ENCODE results near the gene FGD6.

The FGD6 gene

DNA sequence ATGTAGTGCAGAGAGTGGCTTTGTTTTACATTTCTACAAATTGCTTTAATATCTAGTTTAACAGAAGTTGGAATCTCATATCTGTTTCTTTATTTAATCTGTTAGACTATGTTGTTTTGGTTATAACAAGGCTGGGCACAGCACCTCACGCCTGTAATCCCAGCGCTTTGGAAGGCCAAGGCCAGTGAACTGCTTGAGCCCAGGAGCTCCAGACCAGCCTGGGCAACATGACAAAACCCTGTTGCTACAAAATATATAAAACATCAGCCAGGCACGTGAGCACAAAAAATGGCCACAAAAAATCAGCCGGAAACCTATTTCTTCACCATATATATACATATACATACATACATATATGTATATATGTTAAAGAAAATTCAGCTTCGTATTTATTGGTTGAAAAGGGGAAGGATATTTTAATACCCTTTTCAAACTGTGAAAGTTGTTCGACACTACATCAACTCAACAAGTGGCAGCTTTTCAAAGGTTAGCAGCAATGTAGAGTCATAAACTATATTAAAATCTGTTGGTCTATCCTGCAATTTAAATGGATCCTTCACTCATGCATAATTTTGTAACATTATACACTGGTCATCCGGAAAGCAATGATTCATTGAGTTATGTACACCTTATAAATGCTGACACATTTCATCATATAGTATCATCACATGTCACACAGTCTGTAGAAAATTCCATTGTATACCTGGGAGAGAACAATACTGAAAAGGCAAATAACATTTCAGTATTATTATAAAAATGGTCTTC, 151.0 kb downstream of the FGD6 start:
- no peak overlapping the region for H3K4me3 ChIP-seq (ENCODE audit: low read depth, low read length)
- TF ChIP-seq, protein P1, sequence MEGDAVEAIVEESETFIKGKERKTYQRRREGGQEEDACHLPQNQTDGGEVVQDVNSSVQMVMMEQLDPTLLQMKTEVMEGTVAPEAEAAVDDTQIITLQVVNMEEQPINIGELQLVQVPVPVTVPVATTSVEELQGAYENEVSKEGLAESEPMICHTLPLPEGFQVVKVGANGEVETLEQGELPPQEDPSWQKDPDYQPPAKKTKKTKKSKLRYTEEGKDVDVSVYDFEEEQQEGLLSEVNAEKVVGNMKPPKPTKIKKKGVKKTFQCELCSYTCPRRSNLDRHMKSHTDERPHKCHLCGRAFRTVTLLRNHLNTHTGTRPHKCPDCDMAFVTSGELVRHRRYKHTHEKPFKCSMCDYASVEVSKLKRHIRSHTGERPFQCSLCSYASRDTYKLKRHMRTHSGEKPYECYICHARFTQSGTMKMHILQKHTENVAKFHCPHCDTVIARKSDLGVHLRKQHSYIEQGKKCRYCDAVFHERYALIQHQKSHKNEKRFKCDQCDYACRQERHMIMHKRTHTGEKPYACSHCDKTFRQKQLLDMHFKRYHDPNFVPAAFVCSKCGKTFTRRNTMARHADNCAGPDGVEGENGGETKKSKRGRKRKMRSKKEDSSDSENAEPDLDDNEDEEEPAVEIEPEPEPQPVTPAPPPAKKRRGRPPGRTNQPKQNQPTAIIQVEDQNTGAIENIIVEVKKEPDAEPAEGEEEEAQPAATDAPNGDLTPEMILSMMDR (IDR thresholded peaks at IDR 0.05; ENCODE audit: low read depth, low read length): no peak

- H3K4me3 ChIP-seq (ENCODE audit: low read depth, low read length): no peak overlapping the region
- TF ChIP-seq, protein P1 (IDR thresholded peaks at IDR 0.05; ENCODE audit: low read depth, low read length): no peak
Measured at GRCh38 chr12:95060951-95061350, 156.3 kb downstream of the FGD6 start.

DNA sequence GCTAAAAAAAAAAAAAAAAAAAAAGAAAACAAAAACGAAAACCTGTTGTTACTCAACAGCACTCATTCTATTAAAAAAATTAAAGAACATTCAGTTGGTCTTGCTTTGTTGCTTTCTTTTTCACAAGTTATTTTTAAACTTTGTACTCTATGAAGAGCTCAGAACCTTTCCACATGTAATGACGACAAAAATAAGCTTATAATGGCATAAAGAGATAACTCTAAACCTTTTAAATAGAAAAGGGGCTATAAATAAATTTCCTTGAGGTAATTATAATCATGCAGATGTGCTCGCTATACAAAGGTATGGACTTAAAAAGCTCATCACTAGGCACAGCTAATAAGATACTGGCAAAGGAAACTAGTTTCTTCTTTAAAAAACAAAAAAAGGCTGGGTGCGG, 157.3 kb downstream of the FGD6 start:
- H3K4me3 ChIP-seq (ENCODE audit: low read depth, low read length): no peak overlapping the region
- TF ChIP-seq, protein P1 (IDR thresholded peaks at IDR 0.05; ENCODE audit: low read depth, low read length): no peak

GRCh38 chr12:95057424-95057823, 159.8 kb downstream of the FGD6 start:
- H3K4me3 ChIP-seq (ENCODE audit: low read depth, low read length): no peak overlapping the region
- TF ChIP-seq, protein P1 (IDR thresholded peaks at IDR 0.05; ENCODE audit: low read depth, low read length): no peak

DNA sequence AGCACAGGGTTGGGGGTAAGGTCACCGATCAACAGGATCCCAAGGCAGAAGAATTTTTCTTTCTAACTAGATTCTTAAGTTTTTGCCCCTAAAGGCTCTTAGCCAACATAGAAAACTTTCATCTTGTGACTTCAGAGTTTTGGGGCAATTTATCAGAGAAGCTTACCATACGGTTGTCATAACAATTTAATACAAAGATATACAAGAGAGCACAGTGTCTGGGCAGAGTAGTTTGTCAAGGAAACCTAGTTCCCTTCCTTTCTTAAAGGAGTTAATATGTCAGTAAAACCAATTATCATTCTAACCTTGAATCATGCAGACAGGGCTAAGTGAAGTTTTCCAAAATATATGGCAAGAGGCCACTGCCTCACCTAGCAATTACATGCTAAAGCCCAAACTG, 162.2 kb downstream of the FGD6 start:
- TF ChIP-seq, protein P1 (IDR thresholded peaks at IDR 0.05; ENCODE audit: low read depth, low read length): no peak
- no peak overlapping the region for H3K4me3 ChIP-seq (ENCODE audit: low read depth, low read length)

- TF ChIP-seq, protein P1 (IDR thresholded peaks at IDR 0.05; ENCODE audit: low read depth, low read length): no peak
- no peak overlapping the region for H3K4me3 ChIP-seq (ENCODE audit: low read depth, low read length)
Measured at GRCh38 chr12:95054206-95054605, 163.1 kb downstream of the FGD6 start.

DNA sequence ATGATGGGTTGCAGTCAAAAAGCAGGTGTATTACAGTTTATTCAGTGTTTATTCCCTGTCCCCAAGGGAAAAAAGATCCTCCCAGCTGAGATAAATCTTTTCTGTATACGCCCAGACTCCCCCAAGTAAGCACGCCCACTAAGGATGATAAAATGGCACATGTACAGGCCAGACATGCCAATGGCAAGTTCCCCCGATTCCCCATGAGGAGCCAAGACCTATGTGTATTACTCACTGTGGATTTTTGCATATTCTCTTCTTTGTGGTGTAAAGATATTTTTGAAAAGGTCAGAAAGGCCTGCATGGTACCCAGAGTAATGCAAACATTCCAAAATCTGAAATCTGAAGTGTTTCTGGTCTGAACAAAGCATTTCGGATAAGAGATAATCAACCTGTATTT, 166.0 kb downstream of the FGD6 start:
- TF ChIP-seq, protein P1 (IDR thresholded peaks at IDR 0.05; ENCODE audit: low read depth, low read length): no peak

More for the DNA sequence above, 166.0 kb downstream of the FGD6 start:
- H3K4me3 ChIP-seq (ENCODE audit: low read depth, low read length): no peak overlapping the region

Data from WI38 (cell line).